Forelimb muscle (tissue), 1 donor: ENCODE data around the gene THSD4. TPM values are rescaled to one million over a fixed set of nuclear protein-coding genes. Genes with fewer than 3 reads are reported as not detected.

Source experiments
- DNase-seq: peaks from one replicate; pipeline ENCODE4 v3.0.0-alpha.2; 2013; ENCODE audit warnings: low read depth
- polyA plus RNA-seq: library from polyadenylated mRNA; unstranded; fragments of 120-200 nt; gene quantifications from one replicate; pipeline ENCODE4 v1.2.1, GENCODE V29; 2013; ENCODE audit not compliant: insufficient read length

Gene THSD4
- polyA plus RNA-seq, 1 donor = 21.8 TPM

DNA sequence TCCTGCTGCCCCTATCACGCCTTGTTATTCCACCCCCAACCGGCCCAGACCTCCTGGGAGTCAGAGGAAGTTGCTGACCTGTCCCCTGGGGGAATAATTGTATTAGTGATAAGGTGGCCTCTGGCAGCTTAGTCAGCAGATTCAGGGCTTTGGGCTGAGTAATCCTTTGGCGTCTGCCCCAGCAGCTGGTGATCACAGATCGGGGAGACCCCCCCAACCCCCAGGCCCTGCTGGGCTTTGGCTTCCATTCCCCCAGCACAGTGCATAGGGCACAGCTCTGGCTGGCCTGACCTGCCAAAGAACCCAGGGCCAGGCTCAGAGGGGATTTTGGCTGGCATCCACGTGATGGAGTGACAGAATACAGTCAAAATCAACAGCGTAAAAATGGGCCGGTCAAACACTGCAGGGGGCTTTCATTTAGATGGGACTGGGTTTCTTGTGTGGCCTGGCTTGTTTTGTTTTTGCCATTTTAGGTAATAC is 691.2 kb downstream of the THSD4 start:
- no peak for DNase-seq

GRCh38 chr15:71807125-71807629 is 691.9 kb downstream of the THSD4 start:
- no peak for DNase-seq

DNA sequence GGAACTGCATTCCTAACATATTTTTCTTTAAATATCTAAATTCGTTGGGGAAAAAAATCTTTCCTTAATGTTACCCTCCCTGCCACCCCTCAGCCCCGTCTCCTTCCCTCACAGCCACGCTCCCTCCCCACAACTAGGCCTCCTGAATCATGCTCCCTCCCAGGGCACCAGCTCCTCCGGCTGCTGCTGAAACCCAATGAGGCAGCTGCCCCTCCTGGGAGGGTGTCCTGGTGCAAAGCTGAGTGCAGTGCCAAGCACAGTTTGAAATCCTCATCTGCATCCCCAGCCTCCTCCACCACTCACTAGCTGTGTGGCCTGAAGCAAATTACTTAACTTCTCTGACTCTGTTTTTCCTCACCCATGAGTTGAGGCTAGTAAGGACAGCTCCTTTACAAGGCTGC is 692.4 kb downstream of the THSD4 start:
- DNase-seq = no peak

GRCh38 chr15:71808311-71809020 is 693.2 kb downstream of the THSD4 start:
- no peak for DNase-seq

DNA sequence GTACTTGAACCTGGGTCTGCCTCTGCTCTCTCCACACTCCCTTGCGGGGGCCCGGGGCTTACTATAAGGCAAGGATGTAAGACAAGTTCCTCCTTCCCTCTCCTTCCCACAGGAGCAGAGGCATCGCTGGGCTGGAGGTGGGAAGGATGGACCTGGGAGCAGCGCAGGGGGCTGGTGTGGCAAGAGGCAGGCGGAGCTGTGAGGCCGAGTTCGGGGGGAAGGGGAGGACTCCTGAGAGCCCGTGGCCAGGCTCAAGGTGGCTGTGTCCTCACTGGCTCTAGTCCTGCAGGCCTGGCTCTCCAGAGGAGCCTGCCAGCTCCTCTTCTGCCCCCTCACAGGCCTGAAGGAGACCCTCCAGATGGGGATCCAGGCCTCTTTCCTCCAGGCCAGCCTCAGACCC is 694.1 kb downstream of the THSD4 start:
- DNase-seq = no peak

- no peak for DNase-seq
Observed at GRCh38 chr15:71810256-71811035, 695.2 kb downstream of the THSD4 start, which contains the start of gene NR2E3. TSS of gene NR2E3 (plus strand) at chr15:71810554. CDS start at chr15:71810744, 190 bp downstream.

DNA sequence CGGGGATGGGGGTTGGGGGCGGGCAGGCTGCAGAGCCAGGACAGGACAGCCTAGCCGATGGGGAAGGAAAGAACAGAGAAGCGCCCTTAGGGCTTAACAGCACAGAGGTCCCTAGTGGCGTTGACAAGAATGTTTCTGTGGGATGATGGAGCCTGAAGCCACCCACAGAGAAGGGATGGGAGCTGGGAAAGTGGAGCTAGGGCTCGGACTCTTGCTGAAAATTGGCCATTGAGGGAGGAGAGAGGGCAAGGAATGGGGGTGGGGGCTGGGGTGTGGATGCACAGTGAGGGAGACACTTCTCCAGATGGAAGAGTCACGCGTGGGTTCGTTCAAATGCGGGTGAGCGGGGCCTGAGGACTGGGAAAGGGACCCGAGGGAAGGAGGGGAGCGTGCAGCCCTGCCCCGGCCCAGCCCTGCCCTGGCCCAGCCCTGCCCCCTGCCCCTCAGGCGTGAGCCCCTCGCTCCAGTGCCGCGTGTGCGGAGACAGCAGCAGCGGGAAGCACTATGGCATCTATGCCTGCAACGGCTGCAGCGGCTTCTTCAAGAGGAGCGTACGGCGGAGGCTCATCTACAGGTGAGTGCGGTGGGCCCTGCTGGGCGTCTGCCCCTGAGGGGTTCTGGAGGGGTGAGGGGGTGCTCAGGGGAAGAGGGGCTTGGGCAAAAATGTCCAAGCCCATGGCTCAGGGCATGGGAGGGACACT is 695.9 kb downstream of the THSD4 start:
- no peak for DNase-seq

DNA sequence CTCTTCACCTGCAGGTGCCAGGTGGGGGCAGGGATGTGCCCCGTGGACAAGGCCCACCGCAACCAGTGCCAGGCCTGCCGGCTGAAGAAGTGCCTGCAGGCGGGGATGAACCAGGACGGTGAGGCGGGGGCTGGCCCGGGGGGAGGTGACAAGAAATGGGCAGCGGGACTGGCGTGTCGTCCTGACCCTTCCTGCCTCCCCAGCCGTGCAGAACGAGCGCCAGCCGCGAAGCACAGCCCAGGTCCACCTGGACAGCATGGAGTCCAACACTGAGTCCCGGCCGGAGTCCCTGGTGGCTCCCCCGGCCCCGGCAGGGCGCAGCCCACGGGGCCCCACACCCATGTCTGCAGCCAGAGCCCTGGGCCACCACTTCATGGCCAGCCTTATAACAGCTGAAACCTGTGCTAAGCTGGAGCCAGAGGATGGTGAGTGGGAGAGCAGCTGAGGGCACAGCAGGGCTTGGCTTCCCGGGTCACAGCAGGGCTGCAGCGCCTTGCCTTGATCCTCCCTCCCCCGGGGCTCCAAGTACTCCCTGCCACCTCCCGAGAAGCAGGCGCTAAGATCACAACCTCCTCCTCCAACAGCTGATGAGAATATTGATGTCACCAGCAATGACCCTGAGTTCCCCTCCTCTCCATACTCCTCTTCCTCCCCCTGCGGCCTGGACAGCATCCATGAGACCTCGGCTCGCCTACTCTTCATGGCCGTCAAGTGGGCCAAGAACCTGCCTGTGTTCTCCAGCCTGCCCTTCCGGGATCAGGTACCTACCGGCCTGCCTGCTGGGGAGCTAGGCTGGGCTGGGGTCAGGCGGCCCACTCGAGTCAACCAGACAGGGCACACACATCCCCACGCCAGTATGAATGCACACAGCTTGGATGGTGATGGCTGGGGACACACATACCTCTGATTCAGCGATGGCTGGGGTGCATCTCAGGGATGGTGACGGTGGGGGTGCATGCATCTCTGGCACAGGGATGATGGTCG is 696.8 kb downstream of the THSD4 start:
- no peak for DNase-seq

GRCh38 chr15:71812966-71813722 is 697.9 kb downstream of the THSD4 start:
- no peak for DNase-seq

DNA sequence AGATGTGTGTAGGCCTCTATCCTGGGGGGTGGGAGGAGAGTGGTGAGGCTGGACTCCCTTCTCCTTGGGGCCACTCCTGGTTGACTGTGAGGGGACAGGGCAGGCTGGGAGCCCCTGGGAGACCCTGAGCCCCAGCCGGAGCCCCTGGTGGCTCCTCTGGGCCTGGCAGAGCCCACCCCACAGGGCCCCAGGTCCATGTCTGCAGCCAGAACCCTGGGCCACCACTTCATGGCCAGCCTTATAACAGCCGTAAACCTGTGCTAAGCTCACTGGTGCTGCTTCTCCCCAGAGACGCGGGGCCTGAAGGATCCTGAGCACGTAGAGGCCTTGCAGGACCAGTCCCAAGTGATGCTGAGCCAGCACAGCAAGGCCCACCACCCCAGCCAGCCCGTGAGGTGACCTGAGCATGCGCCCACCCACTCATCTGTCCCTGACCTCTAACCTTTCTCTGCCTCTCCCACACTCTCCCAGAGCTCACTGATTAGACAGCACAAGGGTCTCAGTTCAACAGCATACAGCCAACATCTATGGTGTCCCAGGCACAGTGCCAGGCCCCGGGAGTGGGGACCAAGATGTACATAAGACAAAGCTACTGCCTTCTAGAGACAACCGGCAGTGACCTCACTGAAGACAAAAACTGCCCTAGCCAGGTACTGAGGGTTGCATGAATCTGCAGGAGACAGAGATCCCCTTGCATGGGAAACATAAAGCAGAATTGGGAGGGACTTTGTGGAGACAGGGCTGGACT is 698.6 kb downstream of the THSD4 start:
- DNase-seq = no peak

DNA sequence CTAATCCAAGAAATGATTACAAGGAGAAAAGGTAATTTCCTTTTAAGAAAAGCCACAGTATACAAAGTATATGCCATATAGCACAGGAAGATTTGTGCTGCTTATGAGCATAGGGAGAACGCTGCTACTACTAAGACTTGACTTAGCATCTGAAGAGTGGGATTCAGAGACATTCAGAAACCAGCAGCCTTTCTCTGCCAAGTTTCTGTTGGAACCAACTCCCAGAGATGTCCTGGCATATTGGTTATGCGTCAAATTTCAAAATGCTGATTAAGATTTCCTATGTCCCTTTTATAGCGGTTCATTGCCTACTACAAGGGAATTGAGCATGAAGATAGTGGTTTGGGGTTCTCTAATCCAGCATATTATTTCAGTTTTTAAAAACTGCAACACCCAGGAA is 700.0 kb downstream of the THSD4 start:
- no peak for DNase-seq

DNA sequence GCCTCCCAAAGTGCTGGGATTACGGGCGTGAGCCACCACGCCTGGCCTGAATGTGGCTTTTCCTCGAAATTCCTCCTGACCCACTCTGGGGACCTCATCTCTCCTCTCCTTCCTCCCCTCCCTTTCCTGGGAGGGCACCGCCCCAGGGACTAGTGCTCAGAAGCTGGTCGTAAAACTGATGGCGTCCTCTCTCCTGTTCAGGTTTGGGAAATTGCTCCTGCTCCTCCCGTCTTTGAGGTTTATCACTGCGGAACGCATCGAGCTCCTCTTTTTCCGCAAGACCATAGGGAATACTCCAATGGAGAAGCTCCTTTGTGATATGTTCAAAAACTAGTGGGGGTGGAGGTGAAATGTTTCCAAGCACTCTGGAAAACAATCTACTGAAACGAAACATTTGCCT is 702.1 kb downstream of the THSD4 start:
- no peak for DNase-seq

- DNase-seq = no peak
Observed at GRCh38 chr15:71820127-71820526, 704.9 kb downstream of the THSD4 start.

- no peak for DNase-seq
Observed at GRCh38 chr15:71821547-71822129, 706.4 kb downstream of the THSD4 start.

DNA sequence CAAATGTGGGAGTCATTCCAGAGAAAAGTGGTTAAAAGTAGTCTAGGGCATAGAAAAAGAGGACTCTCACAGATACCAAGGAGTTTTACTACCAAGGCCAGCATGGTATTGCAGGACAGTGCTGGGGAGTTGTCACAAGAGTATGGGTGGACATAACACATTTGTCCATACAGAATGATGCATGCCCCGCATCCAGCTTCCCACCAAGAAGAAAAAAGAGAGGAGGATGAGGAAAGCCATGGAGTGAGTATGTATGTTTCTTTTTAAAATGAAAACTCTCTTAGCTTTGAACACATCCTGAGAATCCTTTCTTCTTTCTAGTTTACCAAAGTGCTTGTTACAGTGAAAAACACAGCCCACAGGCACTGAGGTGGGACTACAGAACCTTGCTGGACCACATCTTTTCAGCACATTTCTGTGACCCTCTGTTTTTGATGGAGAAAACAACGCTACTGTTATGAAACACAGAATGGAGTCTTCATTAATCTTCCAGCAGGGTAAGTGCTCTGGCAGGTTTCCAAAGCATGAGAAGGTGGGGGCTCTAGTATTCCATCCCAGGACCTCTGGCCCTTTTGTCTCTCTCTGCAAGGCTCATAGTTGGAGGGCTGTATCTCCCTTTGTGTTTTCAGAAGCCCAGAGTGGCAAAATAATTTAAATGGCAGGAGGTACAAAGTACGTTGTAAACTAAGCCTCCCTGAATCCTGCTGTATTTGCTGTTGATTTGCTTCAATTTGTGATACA is 707.8 kb downstream of the THSD4 start:
- no peak for DNase-seq

DNA sequence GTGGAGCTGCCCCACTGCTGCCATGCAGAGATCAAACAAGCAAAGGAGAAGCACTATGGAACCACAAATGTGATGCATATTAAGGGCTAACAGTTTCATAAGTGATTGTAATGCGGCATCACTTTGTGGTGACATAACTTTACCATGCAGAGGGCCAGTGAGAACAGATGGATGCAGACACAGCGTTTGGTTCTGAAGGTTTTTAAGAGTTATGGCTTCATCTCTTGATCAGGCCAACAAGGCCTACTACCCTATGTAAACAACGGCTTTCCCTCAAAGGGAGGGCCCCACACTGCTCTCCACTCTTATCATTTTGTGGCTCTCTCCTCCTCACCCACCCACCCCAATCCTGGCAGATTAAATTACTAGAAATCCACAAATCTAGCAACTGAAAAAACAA is 708.5 kb downstream of the THSD4 start:
- DNase-seq = no peak

GRCh38 chr15:71825021-71825730 is 709.9 kb downstream of the THSD4 start:
- no peak for DNase-seq

- no peak for DNase-seq
Observed at GRCh38 chr15:71826196-71826595, 710.9 kb downstream of the THSD4 start.
